Tibial artery (tissue), 4 donors: ENCODE measurements around the gene PIR.

ENCODE experiments used
- DNase-seq, 2 donors: peaks; one replicate each; pipeline ENCODE4 v3.0.0-alpha.2; 2019
- H3K27ac ChIP-seq, 2 donors: fragments of 200-600 bp; sonication (generic) in 1 of 2; 1 replicate in 1 of 2; 2 replicates in 1 of 2; pipeline ENCODE4 v1.5.1; 2018 to 2019; ENCODE audit warnings: mild to moderate bottlenecking in 1 of 2
- H3K27me3 ChIP-seq, 2 donors: fragments of 200-600 bp; sonication (generic) in 1 of 2; one replicate each; pipeline versions ENCODE4 v1.5.1 to v1.6.0; 2016 to 2019
- H3K36me3 ChIP-seq, 3 donors: fragments of 200-600 bp; sonication (generic) in 2 of 3; one replicate each; pipeline ENCODE4 v1.5.1; 2016 to 2019; ENCODE audit warnings: mild to moderate bottlenecking in 2 of 3
- H3K4me1 ChIP-seq, 4 donors: fragments of 200-600 bp; sonication (generic) in 2 of 4; 1 replicate in 3 of 4; 2 replicates in 1 of 4; pipeline ENCODE4 v1.5.1; 2016 to 2019
- H3K4me3 ChIP-seq, 2 donors: fragments of 200-600 bp; sonication (generic) in 1 of 2; 1 replicate in 1 of 2; 2 replicates in 1 of 2; pipeline ENCODE4 v1.5.1; 2018 to 2019; ENCODE audit warnings: mild to moderate bottlenecking in 2 of 2
- H3K9me3 ChIP-seq, 3 donors: fragments of 200-600 bp; sonication (generic) in 1 of 3; one replicate each; pipeline ENCODE4 v1.5.1; 2016 to 2019
- intact Hi-C: fragments of 100-400 bp; cut with DNase I; formaldehyde crosslinking; loops from one replicate; pipeline ENCODE4 v1.15.0; 2023; ENCODE audit warnings: low total_unique reads
- TF ChIP-seq, protein P1 (sequence below), 2 experiments: fragments of 200-600 bp in 1 of 2; fragments of 450-650 bp in 1 of 2; IDR thresholded peaks; one replicate each; pipeline ENCODE4 v1.5.1; 2017 to 2019; ENCODE audit warnings: antibody characterized with exemption in 2 of 2, mild to moderate bottlenecking in 1 of 2, moderate library complexity in 1 of 2

PIR gene

GRCh38 chrX:15464704-15465103, 28.4 kb downstream of the PIR start:
- Histone ChIP-seq H3K36me3 (no peaks in the 10 kb centered on the region), H3K4me3 (no peak overlapping the region), H3K27me3 (no peaks in the 10 kb centered on the region), H3K9me3 (no peaks in the 10 kb centered on the region), H3K27ac (no peak overlapping the region), H3K4me1 (no peaks in the 10 kb centered on the region)
- TF ChIP-seq, protein P1, sequence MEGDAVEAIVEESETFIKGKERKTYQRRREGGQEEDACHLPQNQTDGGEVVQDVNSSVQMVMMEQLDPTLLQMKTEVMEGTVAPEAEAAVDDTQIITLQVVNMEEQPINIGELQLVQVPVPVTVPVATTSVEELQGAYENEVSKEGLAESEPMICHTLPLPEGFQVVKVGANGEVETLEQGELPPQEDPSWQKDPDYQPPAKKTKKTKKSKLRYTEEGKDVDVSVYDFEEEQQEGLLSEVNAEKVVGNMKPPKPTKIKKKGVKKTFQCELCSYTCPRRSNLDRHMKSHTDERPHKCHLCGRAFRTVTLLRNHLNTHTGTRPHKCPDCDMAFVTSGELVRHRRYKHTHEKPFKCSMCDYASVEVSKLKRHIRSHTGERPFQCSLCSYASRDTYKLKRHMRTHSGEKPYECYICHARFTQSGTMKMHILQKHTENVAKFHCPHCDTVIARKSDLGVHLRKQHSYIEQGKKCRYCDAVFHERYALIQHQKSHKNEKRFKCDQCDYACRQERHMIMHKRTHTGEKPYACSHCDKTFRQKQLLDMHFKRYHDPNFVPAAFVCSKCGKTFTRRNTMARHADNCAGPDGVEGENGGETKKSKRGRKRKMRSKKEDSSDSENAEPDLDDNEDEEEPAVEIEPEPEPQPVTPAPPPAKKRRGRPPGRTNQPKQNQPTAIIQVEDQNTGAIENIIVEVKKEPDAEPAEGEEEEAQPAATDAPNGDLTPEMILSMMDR (IDR thresholded peaks at IDR 0.05) = no peak
- intact Hi-C loops = no loop called here
- DNase-seq = no peak

GRCh38 chrX:15451913-15452312, 41.2 kb downstream of the PIR start:
- intact Hi-C loops = no loop called here
- Histone ChIP-seq H3K4me3 (no peak overlapping the region), H3K36me3 (peaks cover 0 to 13% (median 11%) of the 10 kb centered on the region in 3 donors), H3K9me3 (no peaks in the 10 kb centered on the region), H3K27me3 (no peaks in the 10 kb centered on the region), H3K27ac (no peak overlapping the region), H3K4me1 (no peaks in the 10 kb centered on the region)
- TF ChIP-seq, protein P1 (IDR thresholded peaks at IDR 0.05) = no peak
- DNase-seq = peak; percentile 24 to 67

- H3K27ac ChIP-seq = no peak overlapping the region
- H3K36me3 ChIP-seq = peaks cover 0 to 5% (median 0%) of the 10 kb centered on the region in 3 donors
- H3K4me3 ChIP-seq = no peak overlapping the region
- DNase-seq = no peak
- H3K9me3 ChIP-seq = no peaks in the 10 kb centered on the region
- no peaks in the 10 kb centered on the region for H3K27me3 ChIP-seq
- TF ChIP-seq, protein P1 (IDR thresholded peaks at IDR 0.05) = no peak
- intact Hi-C loops = no loop called here
- H3K4me1 ChIP-seq = no peaks in the 10 kb centered on the region
Observed at GRCh38 chrX:15448010-15448639, 45.0 kb downstream of the PIR start.

DNA sequence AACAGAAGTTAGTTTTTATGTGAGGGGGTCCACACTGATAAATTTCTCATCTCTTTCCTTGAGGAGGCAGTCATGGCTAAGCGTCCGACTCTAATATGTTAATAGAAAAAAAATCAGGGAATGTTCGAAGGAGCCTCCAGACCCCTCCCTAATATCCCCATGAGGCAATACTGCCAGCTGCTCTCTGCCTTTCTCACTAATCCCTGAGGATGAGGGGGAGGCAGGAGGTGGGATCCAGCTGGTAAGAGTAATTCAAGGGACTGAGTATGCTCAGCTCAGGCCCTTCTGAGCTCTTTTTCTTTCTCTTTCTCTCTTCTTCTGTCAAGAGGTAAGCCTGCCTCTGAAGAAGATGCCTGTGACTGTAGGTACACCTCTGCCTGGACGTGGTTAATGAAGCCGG, 51.7 kb downstream of the PIR start:
- TF ChIP-seq, protein P1 (IDR thresholded peaks at IDR 0.05) = no peak
- Histone ChIP-seq H3K4me1 (no peaks in the 10 kb centered on the region), H3K27ac (no peak overlapping the region), H3K36me3 (peaks cover 0 to 3% (median 0%) of the 10 kb centered on the region in 3 donors), H3K27me3 (no peaks in the 10 kb centered on the region), H3K4me3 (no peak overlapping the region), H3K9me3 (no peaks in the 10 kb centered on the region)
- DNase-seq = no peak
- intact Hi-C loops = no loop called here

- DNase-seq = no peak
- TF ChIP-seq, protein P1 (IDR thresholded peaks at IDR 0.05) = no peak
- H3K4me3 ChIP-seq = no peak overlapping the region
Observed at GRCh38 chrX:15438332-15438731, 54.8 kb downstream of the PIR start.

DNA sequence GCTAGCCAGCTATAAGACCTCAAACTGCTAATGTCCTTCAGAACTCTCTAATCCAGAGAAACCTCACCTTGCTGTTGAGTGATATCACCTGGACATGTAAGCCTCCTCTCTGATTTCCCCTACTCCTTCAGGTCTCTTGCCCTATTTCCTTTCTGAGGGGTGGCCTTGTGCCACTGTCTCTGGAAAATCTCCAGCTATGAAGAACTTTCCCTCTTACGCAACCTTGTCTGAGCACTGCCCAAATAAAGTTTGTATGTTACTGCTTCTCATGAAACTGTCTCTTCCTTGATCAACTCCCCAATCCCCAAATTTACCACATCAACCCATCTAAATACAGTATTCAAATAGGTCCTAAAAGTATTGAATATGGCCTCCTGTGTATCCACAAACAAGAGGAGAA, 55.4 kb downstream of the PIR start:
- intact Hi-C loops = no loop called here
- TF ChIP-seq, protein P1 (IDR thresholded peaks at IDR 0.05) = no peak
- no peak overlapping the region for H3K27ac ChIP-seq
- no peaks in the 10 kb centered on the region for H3K36me3 ChIP-seq
- H3K4me1 ChIP-seq = no peaks in the 10 kb centered on the region
- H3K9me3 ChIP-seq = no peaks in the 10 kb centered on the region
- DNase-seq = no peak
- no peak overlapping the region for H3K4me3 ChIP-seq
- no peaks in the 10 kb centered on the region for H3K27me3 ChIP-seq

More at GRCh38 chrX:15438332-15438731, 54.8 kb downstream of the PIR start:
- Histone ChIP-seq H3K27me3 (no peaks in the 10 kb centered on the region), H3K27ac (no peak overlapping the region), H3K9me3 (no peaks in the 10 kb centered on the region), H3K4me1 (no peaks in the 10 kb centered on the region), H3K36me3 (no peaks in the 10 kb centered on the region)
- intact Hi-C loops = no loop called here
